ENCODE measurements around the gene TUBG1.
"Not testable (repeated sequence)": the region's sequence is repeated elsewhere in the genome, so short reads cannot be mapped to it uniquely, and the experiment has no call there.

GRCh38 chr17:42659932-42660274, 50.4 kb downstream of the TUBG1 start:
- TF ChIP-seq POLR2AphosphoS5 (IDR thresholded peaks at IDR 0.05); CTCF (IDR thresholded peaks at IDR 0.05); POLR2A (IDR thresholded peaks at IDR 0.05); EP300 (IDR thresholded peaks at IDR 0.05; ENCODE audit: low read depth): not testable (repeated sequence)
